Left lung (tissue), 10 donors: ENCODE measurements around the gene SVEP1. TPM values are rescaled to one million over a fixed set of nuclear protein-coding genes. Genes with fewer than 3 reads are reported as not detected.
"Not testable (repeated sequence)": the region's sequence is repeated elsewhere in the genome, so short reads cannot be mapped to it uniquely, and the experiment has no call there.

Source experiments
- ATAC-seq: fragments of 200-7000 bp; cut with Tn5 transposase; one replicate; pipeline ENCODE4 v1.9.1; 2020; ENCODE audit warnings: moderate library complexity
- DNase-seq, 4 donors: peaks; one replicate each; pipeline ENCODE4 v3.0.0-alpha.2; 2013 to 2020
- H3K27ac ChIP-seq, 2 donors: fragments of 200-600 bp; sonication (generic) in 1 of 2; one replicate each; pipeline versions ENCODE4 v1.5.0 to v1.8.0; 2020 to 2021
- H3K27me3 ChIP-seq, 2 donors: fragments of 200-600 bp; sonication (generic) in 1 of 2; one replicate each; pipeline versions ENCODE4 v1.5.0 to v1.8.0; 2020 to 2021
- H3K36me3 ChIP-seq, 2 donors: fragments of 200-600 bp; sonication (generic) in 1 of 2; one replicate each; pipeline versions ENCODE4 v1.5.0 to v1.8.0; 2020 to 2021
- H3K4me1 ChIP-seq, 2 donors: fragments of 200-600 bp; one replicate each; pipeline ENCODE4 v1.8.0; 2021
- H3K4me3 ChIP-seq, 2 donors: fragments of 200-600 bp; sonication (generic) in 1 of 2; one replicate each; pipeline versions ENCODE4 v1.5.0 to v1.8.0; 2020 to 2021; ENCODE audit warnings: mild to moderate bottlenecking in 1 of 2
- H3K9me3 ChIP-seq, 2 donors: fragments of 200-600 bp; sonication (generic) in 1 of 2; one replicate each; pipeline versions ENCODE4 v1.5.0 to v1.8.0; 2020 to 2021
- intact Hi-C, 2 donors: fragments of 100-400 bp; cut with DNase I; formaldehyde crosslinking; loops; one replicate each; pipeline versions ENCODE4 v1.11.2 to v1.14.2; 2022
- polyA plus RNA-seq, 6 donors: library from polyadenylated mRNA; unstranded; fragments of 120-200 nt; gene quantifications; one replicate each; pipeline ENCODE4 v1.2.1, GENCODE V29; 2013; ENCODE audit not compliant: insufficient read length in 6 of 6
- total RNA-seq, 2 donors: library from RNA; stranded (reverse); fragmentation: NEBNext Ultra II Directional; extraction: Animal tissue kit (Norgen Biotek cat#: 25700); gene quantifications; one replicate each; pipeline ENCODE4 v1.2.1, GENCODE V29; 2021
- TF ChIP-seq, protein P1 (sequence below), 2 donors: fragments of 200-600 bp; sonication (generic) in 1 of 2; IDR thresholded peaks; one replicate each; pipeline versions ENCODE4 v1.5.0 to v1.8.0; 2021; ENCODE audit warnings: antibody characterized with exemption in 2 of 2
- donor health status: DM: no; HTN: yes; CAD: no.
- donor health status: DM: no; HTN: no; CAD: no.

Gene SVEP1
- total and polyA plus RNA-seq, 8 donors = 21.7 to 36.2 (median 27.7) TPM

DNA sequence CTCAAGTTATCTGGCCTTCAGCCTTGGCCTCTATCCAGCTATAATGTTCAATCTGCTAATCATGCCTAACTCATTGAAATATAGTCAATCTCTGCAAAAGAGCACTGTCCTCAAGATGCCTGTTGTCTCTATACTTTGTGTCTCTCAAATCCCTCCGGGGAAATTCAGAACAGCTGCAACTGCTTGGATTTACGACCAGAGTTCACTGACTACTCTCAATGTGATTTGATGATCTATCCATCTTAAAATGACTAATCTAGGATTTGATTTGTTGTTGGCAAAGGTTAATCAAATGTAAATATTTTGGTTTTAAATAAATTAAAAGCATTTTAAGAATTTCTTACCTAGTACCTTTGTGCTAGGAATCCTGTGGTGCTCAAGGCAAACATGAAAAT, 40.9 kb downstream of the SVEP1 start:
- TF ChIP-seq, protein P1, sequence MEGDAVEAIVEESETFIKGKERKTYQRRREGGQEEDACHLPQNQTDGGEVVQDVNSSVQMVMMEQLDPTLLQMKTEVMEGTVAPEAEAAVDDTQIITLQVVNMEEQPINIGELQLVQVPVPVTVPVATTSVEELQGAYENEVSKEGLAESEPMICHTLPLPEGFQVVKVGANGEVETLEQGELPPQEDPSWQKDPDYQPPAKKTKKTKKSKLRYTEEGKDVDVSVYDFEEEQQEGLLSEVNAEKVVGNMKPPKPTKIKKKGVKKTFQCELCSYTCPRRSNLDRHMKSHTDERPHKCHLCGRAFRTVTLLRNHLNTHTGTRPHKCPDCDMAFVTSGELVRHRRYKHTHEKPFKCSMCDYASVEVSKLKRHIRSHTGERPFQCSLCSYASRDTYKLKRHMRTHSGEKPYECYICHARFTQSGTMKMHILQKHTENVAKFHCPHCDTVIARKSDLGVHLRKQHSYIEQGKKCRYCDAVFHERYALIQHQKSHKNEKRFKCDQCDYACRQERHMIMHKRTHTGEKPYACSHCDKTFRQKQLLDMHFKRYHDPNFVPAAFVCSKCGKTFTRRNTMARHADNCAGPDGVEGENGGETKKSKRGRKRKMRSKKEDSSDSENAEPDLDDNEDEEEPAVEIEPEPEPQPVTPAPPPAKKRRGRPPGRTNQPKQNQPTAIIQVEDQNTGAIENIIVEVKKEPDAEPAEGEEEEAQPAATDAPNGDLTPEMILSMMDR (IDR thresholded peaks at IDR 0.05) = no peak
- intact Hi-C loops = no loop called here

DNA sequence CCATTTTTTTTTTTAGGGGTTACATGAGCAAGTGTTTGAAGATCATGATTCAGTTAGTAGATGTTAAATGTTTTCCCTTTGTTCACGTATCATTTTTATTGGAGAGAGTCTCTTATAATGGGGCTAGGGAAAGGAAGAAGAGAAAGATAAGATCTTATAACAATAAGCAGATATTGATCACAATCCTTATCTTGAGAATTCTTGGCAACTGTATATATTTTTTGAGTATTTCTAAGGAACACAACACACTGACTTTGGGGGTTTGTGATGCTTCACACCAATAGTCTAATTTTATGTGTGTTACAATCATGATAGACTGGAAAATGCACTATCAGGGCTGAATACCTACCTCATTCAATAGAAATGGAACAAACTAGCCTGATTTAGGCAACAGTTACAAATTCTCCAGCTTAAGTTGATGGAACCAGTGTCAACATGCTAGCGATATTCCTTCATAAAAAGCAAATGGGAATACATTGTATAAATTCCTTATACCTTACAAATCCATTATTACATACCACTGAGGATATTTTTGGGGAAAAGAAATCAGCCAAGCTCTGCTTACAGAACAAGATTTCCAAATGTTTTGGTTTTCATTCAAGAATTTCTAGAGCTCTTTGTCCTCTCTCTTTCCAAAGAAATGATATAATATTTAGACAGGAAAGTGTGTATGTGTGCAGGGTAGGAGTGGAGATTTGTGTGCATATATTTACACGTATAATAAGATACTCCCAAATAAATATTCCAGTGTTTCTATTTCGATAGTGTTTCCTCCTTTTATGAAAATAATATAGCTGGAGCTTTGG, 41.5 kb downstream of the SVEP1 start:
- Histone ChIP-seq H3K27ac (no peak overlapping the region), H3K4me3 (no peak overlapping the region), H3K4me1 (no peaks in the 10 kb centered on the region), H3K27me3 (no peaks in the 10 kb centered on the region), H3K9me3 (no peaks in the 10 kb centered on the region), H3K36me3 (no peaks in the 10 kb centered on the region)
- intact Hi-C loops = no loop called here
- DNase-seq (no peak), ATAC-seq (no peak)
- TF ChIP-seq, protein P1 (IDR thresholded peaks at IDR 0.05) = no peak

More for the DNA sequence above, 40.9 kb downstream of the SVEP1 start:
- no peak for ATAC-seq
- Histone ChIP-seq H3K36me3 (no peaks in the 10 kb centered on the region), H3K4me3 (no peak overlapping the region), H3K9me3 (no peaks in the 10 kb centered on the region), H3K27me3 (no peaks in the 10 kb centered on the region), H3K4me1 (no peaks in the 10 kb centered on the region), H3K27ac (no peak overlapping the region)
- no peak for DNase-seq

DNA sequence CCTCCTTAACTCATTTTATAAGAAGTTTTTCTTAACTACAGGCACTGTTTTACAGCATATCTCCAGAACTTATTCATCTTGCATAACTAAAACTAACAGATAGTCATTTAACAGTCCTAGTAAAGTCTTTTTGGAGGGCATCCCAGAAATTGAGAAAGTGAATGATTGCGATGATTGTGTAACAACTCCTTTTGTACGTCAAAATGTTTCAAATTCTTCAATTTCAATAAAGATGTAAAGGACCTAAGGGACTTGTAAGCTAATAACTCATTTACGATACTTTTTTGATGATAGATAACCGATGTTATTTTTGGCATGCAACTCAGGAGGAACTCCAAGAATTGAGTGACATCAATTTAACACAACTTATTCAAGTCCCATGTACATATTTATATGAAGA, 42.7 kb downstream of the SVEP1 start:
- H3K27me3 ChIP-seq = no peaks in the 10 kb centered on the region
- peak in 2 of 4 donors; percentile 67 to 72 for DNase-seq
- intact Hi-C loops = no loop called here

DNA sequence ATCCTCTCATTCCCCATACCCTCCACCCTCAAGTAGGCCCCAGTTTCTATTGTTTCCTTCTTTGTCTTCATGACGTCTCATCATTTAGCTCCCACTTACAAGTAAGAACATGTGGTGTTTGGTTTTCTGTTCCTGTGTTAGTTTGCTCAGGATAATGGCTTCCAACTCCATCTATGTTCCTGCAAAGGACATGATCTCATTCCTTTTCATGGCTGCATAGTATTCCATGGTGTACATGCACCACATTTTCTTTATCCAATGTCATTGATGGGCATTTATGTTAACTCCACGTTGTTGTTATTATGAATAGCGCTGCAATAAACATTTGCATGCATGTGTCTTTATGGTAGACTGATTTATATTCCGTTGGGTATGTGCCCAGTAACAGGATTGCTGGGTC, 45.4 kb downstream of the SVEP1 start:
- intact Hi-C loops, DNase-seq, H3K4me1 ChIP-seq, ATAC-seq, H3K27me3 ChIP-seq, H3K4me3 ChIP-seq, H3K36me3 ChIP-seq, H3K9me3 ChIP-seq, H3K27ac ChIP-seq: not testable (repeated sequence)

More for the DNA sequence above, 42.7 kb downstream of the SVEP1 start:
- H3K4me3 ChIP-seq = no peak overlapping the region
- no peak overlapping the region for H3K27ac ChIP-seq
- ATAC-seq = no peak
- TF ChIP-seq, protein P1 (IDR thresholded peaks at IDR 0.05) = no peak
- H3K36me3 ChIP-seq = no peaks in the 10 kb centered on the region
- no peaks in the 10 kb centered on the region for H3K4me1 ChIP-seq
- no peaks in the 10 kb centered on the region for H3K9me3 ChIP-seq

DNA sequence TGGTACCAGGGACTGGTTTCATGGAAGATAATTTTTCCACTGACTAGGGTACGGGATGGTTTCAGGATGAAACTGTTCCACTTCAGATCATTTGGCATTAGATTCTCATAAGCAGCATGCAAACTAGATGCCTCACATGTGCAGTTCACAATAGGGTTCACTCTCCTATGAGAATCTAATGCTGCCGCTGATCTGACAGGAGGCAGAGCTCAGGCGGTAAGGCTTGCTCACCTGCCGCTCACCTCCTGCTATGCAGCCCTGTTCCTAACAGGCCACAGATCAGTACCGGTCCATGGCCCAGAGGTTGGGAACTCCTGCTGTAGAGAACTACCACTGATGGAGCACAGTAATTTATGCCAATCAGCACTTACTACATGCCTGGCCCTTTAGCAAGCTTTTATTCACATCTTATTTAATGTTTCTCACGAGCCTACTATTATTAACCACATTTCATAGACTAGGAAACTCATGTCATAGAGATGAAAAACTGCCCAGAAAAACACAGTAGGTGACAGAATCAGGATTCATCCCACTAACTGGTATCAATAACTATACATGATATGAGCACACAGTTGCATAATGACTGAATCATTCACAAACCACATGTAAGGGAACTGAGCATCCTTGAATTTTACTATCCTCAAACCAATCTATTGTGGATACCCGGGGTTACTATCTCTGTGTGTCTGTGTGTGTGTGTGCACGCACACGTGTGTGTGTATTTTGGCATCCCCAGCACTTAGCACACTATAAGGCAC, 46.5 kb downstream of the SVEP1 start:
- no peak for DNase-seq
- TF ChIP-seq, protein P1 (IDR thresholded peaks at IDR 0.05) = no peak

More for the DNA sequence above, 46.5 kb downstream of the SVEP1 start:
- Histone ChIP-seq H3K27ac (no peak overlapping the region), H3K4me3 (no peak overlapping the region), H3K27me3 (no peaks in the 10 kb centered on the region), H3K9me3 (no peaks in the 10 kb centered on the region), H3K36me3 (no peaks in the 10 kb centered on the region), H3K4me1 (no peaks in the 10 kb centered on the region)
- no peak for ATAC-seq
- intact Hi-C loops = no loop called here
